Astrocyte (in vitro differentiated cells and primary cell): Measurements from ENCODE around the gene ZDHHC17. TPM values are rescaled to one million over a fixed set of nuclear protein-coding genes. Genes with fewer than 3 reads are reported as not detected.

ENCODE experiments used
- DNase-seq: peaks from one replicate; pipeline ENCODE4 v3.0.0-alpha.2; 2010; ENCODE audit warnings: low read depth
- FAIRE-seq: peaks from 2 replicates; lab custom pipeline; 2011; peaks lifted over from hg19 to GRCh38; lab: Jason Lieb, UNC
- H2AFZ ChIP-seq: 2 replicates; pipeline ENCODE4 v1.6.0; 2012; ENCODE audit warnings: low read depth, low read length, inconsistent platforms
- H3K27ac ChIP-seq: 2 replicates; pipeline ENCODE4 v1.5.1; 2011; ENCODE audit warnings: low read depth, low read length, inconsistent platforms
- H3K27me3 ChIP-seq: 2 replicates; pipeline ENCODE4 v1.6.0; 2011; ENCODE audit warnings: low read length, inconsistent platforms; ENCODE audit not compliant: insufficient read depth
- H3K36me3 ChIP-seq: 2 replicates; pipeline ENCODE4 v1.5.1; 2011; ENCODE audit warnings: low read length, inconsistent platforms; ENCODE audit not compliant: insufficient read depth
- H3K4me1 ChIP-seq: 2 replicates; pipeline ENCODE4 v1.5.1; 2011; ENCODE audit warnings: low read length, inconsistent platforms; ENCODE audit not compliant: insufficient read depth
- H3K4me2 ChIP-seq: 2 replicates; pipeline ENCODE4 v1.6.0; 2012; ENCODE audit warnings: low read length, inconsistent platforms
- H3K4me3 ChIP-seq: 2 replicates; pipeline ENCODE4 v1.5.1; 2011; ENCODE audit warnings: low read depth, mild to moderate bottlenecking, low read length, inconsistent platforms; ENCODE audit not compliant: insufficient read depth
- H3K79me2 ChIP-seq: 2 replicates; pipeline ENCODE4 v1.6.0; 2012; ENCODE audit warnings: mild to moderate bottlenecking, low read length, inconsistent platforms; ENCODE audit not compliant: insufficient read depth
- H3K9ac ChIP-seq: 2 replicates; pipeline ENCODE4 v1.6.0; 2012; ENCODE audit warnings: mild to moderate bottlenecking, low read length, inconsistent platforms
- H3K9me3 ChIP-seq: 2 replicates; pipeline ENCODE4 v1.5.1; 2012; ENCODE audit warnings: low read depth, mild to moderate bottlenecking, low read length, inconsistent platforms; ENCODE audit not compliant: insufficient read depth
- H4K20me1 ChIP-seq: 2 replicates; pipeline ENCODE4 v1.6.0; 2012; ENCODE audit warnings: low read length, inconsistent platforms; ENCODE audit not compliant: insufficient read depth
- H3K27ac Mint-ChIP-seq: one replicate; pipeline ENCODE4 v1.8.0; 2021; ENCODE audit warnings: mild to moderate bottlenecking, mixed read lengths; ENCODE audit not compliant: unreplicated experiment
- H3K27me3 Mint-ChIP-seq: one replicate; pipeline ENCODE4 v1.8.0; 2021; ENCODE audit warnings: low read depth, mixed read lengths; ENCODE audit not compliant: unreplicated experiment
- H3K36me3 Mint-ChIP-seq: one replicate; pipeline ENCODE4 v1.8.0; 2021; ENCODE audit warnings: low read depth, mixed read lengths; ENCODE audit not compliant: unreplicated experiment
- H3K4me1 Mint-ChIP-seq: one replicate; pipeline ENCODE4 v1.8.0; 2021; ENCODE audit warnings: low read depth, mixed read lengths; ENCODE audit not compliant: unreplicated experiment
- H3K4me3 Mint-ChIP-seq: one replicate; pipeline ENCODE4 v1.8.0; 2021; ENCODE audit warnings: mild to moderate bottlenecking, moderate library complexity, mixed read lengths; ENCODE audit not compliant: unreplicated experiment
- H3K9me3 Mint-ChIP-seq: one replicate; pipeline ENCODE4 v1.8.0; 2021; ENCODE audit warnings: mild to moderate bottlenecking, mixed read lengths; ENCODE audit not compliant: unreplicated experiment
- EZH2 ChIP-seq: IDR thresholded peaks from 2 replicates; pipeline ENCODE4 v1.6.1; 2012; ENCODE audit warnings: mild to moderate bottlenecking, low read length, inconsistent platforms; ENCODE audit not compliant: insufficient read depth
- total RNA-seq: library from RNA; stranded (reverse); gene quantifications from 2 replicates; pipeline ENCODE4 v1.2.1, GENCODE V29; 2021
- TF ChIP-seq, protein P1 (sequence below): IDR thresholded peaks from 2 replicates; pipeline ENCODE4 v1.5.1; 2011; ENCODE audit warnings: low read depth, mild to moderate bottlenecking, inconsistent platforms, low read length, moderate library complexity; ENCODE audit not compliant: insufficient read depth

The ZDHHC17 gene
- total RNA-seq, 1 donor from 2014 or later = 77.5 TPM

DNA sequence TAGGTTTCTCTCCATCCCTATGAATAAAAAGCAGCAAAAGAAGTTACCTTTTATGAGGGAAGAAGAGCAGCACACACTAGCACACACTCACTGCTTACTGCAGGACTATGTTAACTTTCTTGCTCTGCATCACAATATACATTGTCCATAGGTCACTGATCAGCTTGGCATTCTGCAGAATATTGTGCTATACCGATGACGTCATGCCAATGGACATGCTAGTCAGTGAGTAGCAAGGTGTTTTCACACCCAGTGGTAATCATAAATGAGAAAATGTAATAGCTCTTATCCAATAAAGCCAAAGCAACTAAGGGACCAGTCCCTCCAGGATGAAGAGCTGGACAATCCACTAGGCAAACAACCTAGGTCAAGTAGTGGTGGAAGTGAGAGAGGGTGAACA, 16.7 kb upstream of the ZDHHC17 start:
- Mint-ChIP-seq H3K4me1 (no peaks in the 10 kb centered on the region), H3K36me3 (no peaks in the 10 kb centered on the region), H3K27ac (no peak overlapping the region), H3K4me3 (no peak overlapping the region), H3K27me3 (no peaks in the 10 kb centered on the region), H3K9me3 (peaks cover 5% of the 10 kb centered on the region)
- Histone ChIP-seq H3K4me3 (no peak overlapping the region), H3K36me3 (no peaks in the 10 kb centered on the region), H3K9ac (no peak overlapping the region), H3K9me3 (no peaks in the 10 kb centered on the region), H4K20me1 (no peaks in the 10 kb centered on the region), H3K79me2 (no peaks in the 10 kb centered on the region), H3K4me1 (no peaks in the 10 kb centered on the region), H3K4me2 (no peak overlapping the region), H3K27ac (no peak overlapping the region), H2AFZ (no peak overlapping the region), H3K27me3 (no peaks in the 10 kb centered on the region)
- TF ChIP-seq, protein P1, sequence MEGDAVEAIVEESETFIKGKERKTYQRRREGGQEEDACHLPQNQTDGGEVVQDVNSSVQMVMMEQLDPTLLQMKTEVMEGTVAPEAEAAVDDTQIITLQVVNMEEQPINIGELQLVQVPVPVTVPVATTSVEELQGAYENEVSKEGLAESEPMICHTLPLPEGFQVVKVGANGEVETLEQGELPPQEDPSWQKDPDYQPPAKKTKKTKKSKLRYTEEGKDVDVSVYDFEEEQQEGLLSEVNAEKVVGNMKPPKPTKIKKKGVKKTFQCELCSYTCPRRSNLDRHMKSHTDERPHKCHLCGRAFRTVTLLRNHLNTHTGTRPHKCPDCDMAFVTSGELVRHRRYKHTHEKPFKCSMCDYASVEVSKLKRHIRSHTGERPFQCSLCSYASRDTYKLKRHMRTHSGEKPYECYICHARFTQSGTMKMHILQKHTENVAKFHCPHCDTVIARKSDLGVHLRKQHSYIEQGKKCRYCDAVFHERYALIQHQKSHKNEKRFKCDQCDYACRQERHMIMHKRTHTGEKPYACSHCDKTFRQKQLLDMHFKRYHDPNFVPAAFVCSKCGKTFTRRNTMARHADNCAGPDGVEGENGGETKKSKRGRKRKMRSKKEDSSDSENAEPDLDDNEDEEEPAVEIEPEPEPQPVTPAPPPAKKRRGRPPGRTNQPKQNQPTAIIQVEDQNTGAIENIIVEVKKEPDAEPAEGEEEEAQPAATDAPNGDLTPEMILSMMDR = no peak
- TF ChIP-seq EZH2 = no peak
- DNase-seq (no peak), FAIRE-seq (no peak)

DNA sequence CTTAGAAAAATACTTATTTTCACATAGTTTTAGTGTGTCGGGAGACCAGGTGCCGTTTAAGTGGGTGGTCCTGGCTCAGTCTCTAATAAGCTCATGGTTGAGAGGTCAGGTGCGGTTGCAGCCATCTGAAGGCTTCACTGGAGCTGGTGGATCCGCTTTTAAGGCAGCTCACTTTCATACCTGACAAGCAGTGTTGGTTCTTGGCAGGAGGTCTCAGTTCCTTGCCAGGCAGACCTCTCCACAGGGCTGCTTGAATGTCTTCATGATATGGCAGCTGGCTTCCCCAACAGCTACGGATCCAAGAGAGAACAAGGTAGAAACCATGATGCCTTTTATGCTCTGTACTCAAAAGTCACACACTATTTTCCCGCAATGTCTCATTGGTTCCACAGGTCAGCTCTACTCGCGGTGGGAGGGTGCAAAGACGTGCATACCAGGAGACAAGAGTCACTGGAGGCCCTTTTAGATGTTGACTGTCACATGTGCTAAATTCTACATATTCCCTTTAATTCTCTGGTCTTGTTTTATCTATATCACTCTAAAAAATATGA, 8.0 kb upstream of the ZDHHC17 start:
- H2AFZ ChIP-seq = no peak overlapping the region
- no peak for DNase-seq
- H3K9me3 ChIP-seq = no peaks in the 10 kb centered on the region
- no peak for FAIRE-seq
- H3K36me3 Mint-ChIP-seq = no peaks in the 10 kb centered on the region
- no peak overlapping the region for H3K4me3 Mint-ChIP-seq
- H3K79me2 ChIP-seq = no peaks in the 10 kb centered on the region
- no peak overlapping the region for H3K4me3 ChIP-seq
- peaks cover 29% of the 10 kb centered on the region for H3K4me1 Mint-ChIP-seq
- no peaks in the 10 kb centered on the region for H3K9me3 Mint-ChIP-seq
- H3K27me3 ChIP-seq = no peaks in the 10 kb centered on the region
- no peak overlapping the region for H3K9ac ChIP-seq
- H3K36me3 ChIP-seq = no peaks in the 10 kb centered on the region
- H3K4me1 ChIP-seq = no peaks in the 10 kb centered on the region
- no peak overlapping the region for H3K27ac ChIP-seq
- no peak overlapping the region for H3K4me2 ChIP-seq
- H3K27me3 Mint-ChIP-seq = no peaks in the 10 kb centered on the region
- H3K27ac Mint-ChIP-seq = peak overlapping the region; percentile 15
- TF ChIP-seq, protein P1 = no peak
- TF ChIP-seq EZH2 = no peak
- H4K20me1 ChIP-seq = no peaks in the 10 kb centered on the region

DNA sequence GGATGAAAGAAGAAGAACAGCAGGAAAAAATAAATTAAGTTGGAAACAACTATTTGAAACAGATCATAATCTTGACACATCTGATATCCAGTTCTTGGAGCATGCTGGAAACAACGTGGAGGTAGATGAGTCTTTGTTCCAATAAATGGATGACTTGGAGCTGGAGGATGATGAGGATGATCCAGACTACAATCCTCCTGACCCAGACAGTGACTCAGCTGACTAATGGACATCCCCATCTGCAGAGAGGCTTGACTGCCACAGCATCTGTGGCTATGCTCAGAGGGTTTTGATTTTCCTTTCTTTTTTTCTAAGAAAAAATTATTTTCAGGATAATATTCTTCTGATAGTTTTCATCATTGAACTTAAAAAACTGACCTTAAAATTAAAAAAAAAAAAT, 6.2 kb upstream of the ZDHHC17 start:
- no peak for FAIRE-seq
- Mint-ChIP-seq H3K27me3 (no peaks in the 10 kb centered on the region), H3K4me1 (peaks cover 38% of the 10 kb centered on the region), H3K9me3 (no peaks in the 10 kb centered on the region), H3K27ac (peak overlapping the region; percentile 80), H3K4me3 (no peak overlapping the region), H3K36me3 (no peaks in the 10 kb centered on the region)
- H3K9me3 ChIP-seq = no peaks in the 10 kb centered on the region
- H3K36me3 ChIP-seq = no peaks in the 10 kb centered on the region
- no peaks in the 10 kb centered on the region for H3K27me3 ChIP-seq
- no peak overlapping the region for H3K27ac ChIP-seq
- H3K4me2 ChIP-seq = no peak overlapping the region
- no peak overlapping the region for H3K4me3 ChIP-seq
- no peaks in the 10 kb centered on the region for H3K4me1 ChIP-seq
- H3K9ac ChIP-seq = no peak overlapping the region
- TF ChIP-seq EZH2 = no peak
- TF ChIP-seq, protein P1 = no peak
- peak; percentile 25 for DNase-seq
- no peak overlapping the region for H2AFZ ChIP-seq
- H3K79me2 ChIP-seq = no peaks in the 10 kb centered on the region
- no peaks in the 10 kb centered on the region for H4K20me1 ChIP-seq
